Gastrocnemius medialis (tissue), 4 donors: ENCODE measurements around the gene ABCC4. TPM values are rescaled to one million over a fixed set of nuclear protein-coding genes. Genes with fewer than 3 reads are reported as not detected.

Experiments
- ATAC-seq, 2 donors: fragments of 150-250 bp; one replicate each; pipeline ENCODE4 v1.9.1; 2016
- DNase-seq, 2 donors: peaks; one replicate each; pipeline ENCODE4 v3.0.0-alpha.2; 2019
- H3K27ac ChIP-seq, 4 donors: fragments of 200-600 bp; sonication (generic); 1 replicate in 1 of 4; 2 replicates in 3 of 4; pipeline ENCODE4 v1.5.1; 2016 to 2018; ENCODE audit warnings: mild to moderate bottlenecking in 2 of 4, moderate library complexity in 1 of 4
- H3K27me3 ChIP-seq, 3 donors: fragments of 200-600 bp; sonication (generic) in 2 of 3; 1 replicate in 1 of 3; 2 replicates in 2 of 3; pipeline versions ENCODE4 v1.5.1 to v1.6.0; 2016 to 2019; ENCODE audit warnings: mild to moderate bottlenecking in 1 of 3, moderate library complexity in 1 of 3
- H3K36me3 ChIP-seq, 2 donors: fragments of 200-600 bp; sonication (generic) in 1 of 2; one replicate each; pipeline ENCODE4 v1.5.1; 2017 to 2018
- H3K4me1 ChIP-seq, 2 donors: fragments of 200-600 bp; sonication (generic) in 1 of 2; one replicate each; pipeline ENCODE4 v1.5.1; 2016 to 2017; ENCODE audit warnings: mild to moderate bottlenecking in 2 of 2
- H3K4me3 ChIP-seq, 4 donors: fragments of 200-600 bp; sonication (generic) in 3 of 4; 1 replicate in 1 of 4; 2 replicates in 3 of 4; pipeline ENCODE4 v1.5.1; 2016 to 2019; ENCODE audit warnings: mild to moderate bottlenecking in 2 of 4
- H3K9me3 ChIP-seq, 3 donors: fragments of 200-600 bp; sonication (generic) in 2 of 3; 1 replicate in 1 of 3; 2 replicates in 2 of 3; pipeline ENCODE4 v1.5.1; 2016 to 2019
- POLR2A ChIP-seq, 2 donors: fragments of 450-650 bp; IDR thresholded peaks; one replicate each; pipeline ENCODE4 v1.6.1; 2017; ENCODE audit warnings: antibody characterized with exemption in 2 of 2, mild to moderate bottlenecking in 2 of 2, moderate library complexity in 2 of 2
- in situ Hi-C, 4 donors: fragments of 200-750 bp; cut with MboI; loops; one replicate each; pipeline versions ENCODE4 v1.15.0 to v1.8.0; 2017; ENCODE audit warnings: low sequenced_read_pairs in 4 of 4
- intact Hi-C: fragments of 100-400 bp; cut with DNase I; formaldehyde crosslinking; loops from one replicate; pipeline ENCODE4 v1.15.1; 2023; ENCODE audit warnings: low total_unique reads
- total RNA-seq, 4 donors: library from RNA; depleted of rRNA; stranded (reverse); fragments of >200 nt; gene quantifications; one replicate each; pipeline versions ENCODE4 v1.1.0 to v1.2.3, GENCODE V29; 2016
- TF ChIP-seq, protein P1 (sequence below), 5 experiments: fragments of 450-650 bp in 3 of 5; fragments of 200-600 bp in 2 of 5; sonication (generic) in 2 of 5; IDR thresholded peaks in 4 of 5; conservative IDR thresholded peaks in 1 of 5; 1 replicate in 4 of 5; 2 replicates in 1 of 5; pipeline ENCODE4 v1.5.1; 2016 to 2019; ENCODE audit warnings: antibody characterized with exemption in 5 of 5, mild to moderate bottlenecking in 3 of 5, moderate library complexity in 3 of 5

The ABCC4 gene
- total RNA-seq, 4 donors from 2014 or later: 5.4 to 16.2 (median 11.9) TPM

DNA sequence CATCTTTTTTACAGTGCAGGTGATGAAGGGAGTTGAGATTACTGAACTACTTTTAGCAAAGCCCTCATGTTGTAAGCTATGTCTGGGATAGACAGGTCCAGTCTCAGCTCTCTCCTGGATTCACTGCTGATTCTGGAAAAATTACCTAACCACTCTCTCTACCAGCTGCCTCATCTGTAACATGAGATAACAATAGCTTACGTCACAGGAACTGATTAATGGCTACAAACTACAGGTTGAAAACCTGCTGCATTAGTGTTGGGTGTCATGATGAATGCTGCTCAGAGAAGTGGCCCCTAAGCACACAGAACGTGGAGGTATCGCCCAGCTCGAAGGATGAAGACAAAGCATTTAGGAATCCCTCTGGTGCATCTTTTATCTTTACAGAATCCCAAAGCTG is 277.8 kb downstream of the ABCC4 start:
- no peaks in the 10 kb centered on the region for H3K36me3 ChIP-seq
- no peak overlapping the region for H3K4me3 ChIP-seq
- ATAC-seq (no peak), DNase-seq (no peak)
- H3K27me3 ChIP-seq: no peaks in the 10 kb centered on the region
- H3K27ac ChIP-seq: no peak overlapping the region
- no peaks in the 10 kb centered on the region for H3K4me1 ChIP-seq
- no peak for TF ChIP-seq POLR2A (IDR thresholded peaks at IDR 0.05)
- TF ChIP-seq, protein P1, sequence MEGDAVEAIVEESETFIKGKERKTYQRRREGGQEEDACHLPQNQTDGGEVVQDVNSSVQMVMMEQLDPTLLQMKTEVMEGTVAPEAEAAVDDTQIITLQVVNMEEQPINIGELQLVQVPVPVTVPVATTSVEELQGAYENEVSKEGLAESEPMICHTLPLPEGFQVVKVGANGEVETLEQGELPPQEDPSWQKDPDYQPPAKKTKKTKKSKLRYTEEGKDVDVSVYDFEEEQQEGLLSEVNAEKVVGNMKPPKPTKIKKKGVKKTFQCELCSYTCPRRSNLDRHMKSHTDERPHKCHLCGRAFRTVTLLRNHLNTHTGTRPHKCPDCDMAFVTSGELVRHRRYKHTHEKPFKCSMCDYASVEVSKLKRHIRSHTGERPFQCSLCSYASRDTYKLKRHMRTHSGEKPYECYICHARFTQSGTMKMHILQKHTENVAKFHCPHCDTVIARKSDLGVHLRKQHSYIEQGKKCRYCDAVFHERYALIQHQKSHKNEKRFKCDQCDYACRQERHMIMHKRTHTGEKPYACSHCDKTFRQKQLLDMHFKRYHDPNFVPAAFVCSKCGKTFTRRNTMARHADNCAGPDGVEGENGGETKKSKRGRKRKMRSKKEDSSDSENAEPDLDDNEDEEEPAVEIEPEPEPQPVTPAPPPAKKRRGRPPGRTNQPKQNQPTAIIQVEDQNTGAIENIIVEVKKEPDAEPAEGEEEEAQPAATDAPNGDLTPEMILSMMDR (IDR thresholded peaks at IDR 0.05 in 4 of 5, conservative IDR thresholded peaks at IDR 0.05 in 1 of 5): no peak
- in situ Hi-C loops (no loop called here), intact Hi-C loops (no loop called here)
- H3K9me3 ChIP-seq: no peaks in the 10 kb centered on the region

DNA sequence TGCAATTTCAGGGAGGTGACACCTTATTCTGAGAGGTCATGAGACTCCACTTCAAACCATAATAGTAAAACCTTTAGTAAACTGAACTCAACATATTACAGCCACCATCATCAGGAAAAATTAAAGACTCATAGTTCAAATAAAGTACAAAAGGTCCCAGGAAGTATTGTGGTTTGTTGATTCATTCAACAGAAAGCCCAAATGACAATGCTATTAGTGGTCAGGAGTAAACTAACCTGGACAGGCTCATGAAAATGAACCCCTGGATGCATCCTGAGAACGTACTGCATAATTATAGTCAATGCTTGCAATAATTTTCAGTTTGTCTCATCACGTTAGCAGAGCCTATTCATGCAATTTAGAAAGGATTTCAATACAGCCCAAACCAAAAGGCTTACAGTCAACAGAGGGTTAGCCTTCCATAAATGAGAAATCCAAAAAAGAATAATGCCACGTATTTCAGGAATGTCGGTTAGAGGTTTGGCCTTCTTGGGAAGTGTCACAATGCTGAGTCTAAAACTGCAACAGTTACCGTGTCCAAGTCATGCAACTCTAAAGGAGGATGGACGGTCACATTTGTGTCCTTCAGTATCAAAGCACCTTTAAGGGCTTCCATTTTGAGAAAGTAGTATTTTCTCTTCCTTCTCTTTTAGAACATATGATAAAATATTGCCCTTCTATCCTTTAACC is 280.8 kb downstream of the ABCC4 start:
- DNase-seq: no peak
- Histone ChIP-seq H3K9me3 (no peaks in the 10 kb centered on the region), H3K27me3 (no peaks in the 10 kb centered on the region), H3K27ac (no peak overlapping the region), H3K4me1 (no peaks in the 10 kb centered on the region), H3K4me3 (no peak overlapping the region), H3K36me3 (no peaks in the 10 kb centered on the region)
- in situ Hi-C loops (no loop called here), intact Hi-C loops (no loop called here)
- TF ChIP-seq, protein P1 (IDR thresholded peaks at IDR 0.05 in 4 of 5, conservative IDR thresholded peaks at IDR 0.05 in 1 of 5): no peak
- no peak for TF ChIP-seq POLR2A (IDR thresholded peaks at IDR 0.05)
- ATAC-seq: no peak

DNA sequence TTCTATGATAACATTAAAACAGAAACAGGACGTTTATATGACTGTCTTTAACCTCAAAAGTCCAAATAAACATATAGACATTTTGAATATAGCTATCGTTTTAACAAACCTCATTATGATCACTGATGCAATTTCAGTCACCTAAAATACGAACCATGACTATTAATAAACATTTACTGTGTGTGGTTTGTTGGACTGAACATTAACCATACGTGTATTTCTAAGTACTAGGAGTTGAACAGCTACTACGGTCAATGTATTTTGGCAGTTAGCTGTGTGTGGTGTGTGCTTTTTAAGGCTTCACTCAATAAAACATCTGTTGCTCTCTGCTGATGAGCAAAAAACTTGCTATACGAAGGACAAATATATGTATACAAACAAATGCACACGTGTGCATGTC is 281.4 kb downstream of the ABCC4 start:
- intact Hi-C loops: no loop called here
- ATAC-seq: no peak
- DNase-seq: no peak
- no peaks in the 10 kb centered on the region for H3K9me3 ChIP-seq
- H3K27ac ChIP-seq: no peak overlapping the region
- H3K4me1 ChIP-seq: no peaks in the 10 kb centered on the region
- in situ Hi-C loops: no loop called here
- no peak overlapping the region for H3K4me3 ChIP-seq
- TF ChIP-seq POLR2A (IDR thresholded peaks at IDR 0.05): no peak
- no peaks in the 10 kb centered on the region for H3K27me3 ChIP-seq
- H3K36me3 ChIP-seq: no peaks in the 10 kb centered on the region

DNA sequence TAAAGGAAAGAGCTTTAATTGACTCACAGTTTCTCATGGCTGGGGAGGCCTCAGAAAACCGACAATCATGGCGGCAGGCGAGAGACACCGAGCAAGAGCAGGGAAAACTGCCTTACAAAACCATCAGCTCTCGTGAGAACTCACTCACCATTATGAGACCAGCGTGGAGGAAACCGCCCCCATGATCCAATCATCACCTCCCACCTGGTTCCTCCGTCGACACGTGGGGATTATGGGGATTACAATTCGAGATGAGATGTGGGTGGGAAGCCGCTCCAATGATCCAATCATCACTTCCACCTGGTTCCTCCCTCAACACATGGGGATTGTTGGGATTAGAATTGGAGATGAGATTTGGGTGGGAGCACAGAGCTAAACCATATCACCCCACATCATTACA is 293.9 kb downstream of the ABCC4 start:
- no peaks in the 10 kb centered on the region for H3K9me3 ChIP-seq
- H3K4me3 ChIP-seq: no peak overlapping the region
- intact Hi-C loops (no loop called here), in situ Hi-C loops (no loop called here)
- H3K4me1 ChIP-seq: no peaks in the 10 kb centered on the region
- no peaks in the 10 kb centered on the region for H3K36me3 ChIP-seq
- TF ChIP-seq, protein P1 (IDR thresholded peaks at IDR 0.05 in 4 of 5, conservative IDR thresholded peaks at IDR 0.05 in 1 of 5): no peak
- no peak for TF ChIP-seq POLR2A (IDR thresholded peaks at IDR 0.05)
- ATAC-seq: no peak
- no peaks in the 10 kb centered on the region for H3K27me3 ChIP-seq
- no peak overlapping the region for H3K27ac ChIP-seq
- no peak for DNase-seq

DNA sequence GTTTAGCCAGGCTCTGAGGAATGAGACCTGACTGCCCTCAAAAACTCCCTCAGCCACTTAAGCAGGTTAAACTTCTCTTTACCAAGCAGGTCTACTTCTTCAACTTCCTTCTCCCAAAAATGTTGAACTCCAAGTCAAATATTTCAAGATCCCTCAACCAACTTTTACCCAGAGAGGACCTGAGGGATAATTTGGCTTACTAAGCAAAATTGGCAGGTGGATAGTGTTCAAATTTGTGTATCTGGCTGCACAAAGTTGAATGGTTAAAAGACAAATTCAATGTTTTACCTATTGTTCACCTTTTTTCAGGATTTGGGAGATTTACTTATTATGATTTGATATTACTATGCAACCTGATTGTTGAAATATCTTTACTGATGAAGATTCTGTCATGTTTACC is 296.0 kb downstream of the ABCC4 start:
- Histone ChIP-seq H3K36me3 (no peaks in the 10 kb centered on the region), H3K27me3 (no peaks in the 10 kb centered on the region), H3K4me3 (no peak overlapping the region), H3K9me3 (no peaks in the 10 kb centered on the region), H3K4me1 (no peaks in the 10 kb centered on the region), H3K27ac (no peak overlapping the region)
- intact Hi-C loops: no loop called here
- ATAC-seq: no peak
- in situ Hi-C loops: no loop called here
- no peak for TF ChIP-seq POLR2A (IDR thresholded peaks at IDR 0.05)
- TF ChIP-seq, protein P1 (IDR thresholded peaks at IDR 0.05 in 4 of 5, conservative IDR thresholded peaks at IDR 0.05 in 1 of 5): no peak
- no peak for DNase-seq
